Hepatocyte (in vitro differentiated cells): Measurements from ENCODE around the gene KLK2. TPM values are rescaled to one million over a fixed set of nuclear protein-coding genes. Genes with fewer than 3 reads are reported as not detected.

ENCODE experiments used
- DNase-seq: peaks from one replicate; pipeline ENCODE4 v3.0.0-alpha.2; 2016; ENCODE audit warnings: low spot score
- H2AFZ ChIP-seq: fragments of 200-600 bp; sonication (generic); 2 replicates; pipeline ENCODE4 v1.6.0; 2016; ENCODE audit warnings: antibody characterized with exemption, mild to moderate bottlenecking
- H3K27ac ChIP-seq: fragments of 200-600 bp; sonication (generic); 2 replicates; pipeline ENCODE4 v1.5.1; 2016; ENCODE audit warnings: mild to moderate bottlenecking
- H3K27me3 ChIP-seq: fragments of 200-600 bp; sonication (generic); 2 replicates; pipeline ENCODE4 v1.6.1; 2016
- H3K36me3 ChIP-seq: fragments of 200-600 bp; sonication (generic); replicated peaks from 2 replicates; pipeline ENCODE4 v1.5.1; 2016; ENCODE audit warnings: low read depth; ENCODE audit not compliant: insufficient read depth
- H3K4me1 ChIP-seq: fragments of 200-600 bp; sonication (generic); 2 replicates; pipeline ENCODE4 v1.5.1; 2016; ENCODE audit warnings: mild to moderate bottlenecking, moderate library complexity; ENCODE audit not compliant: insufficient read depth
- H3K4me2 ChIP-seq: fragments of 200-600 bp; sonication (generic); 2 replicates; pipeline ENCODE4 v1.6.0; 2016
- H3K4me3 ChIP-seq: fragments of 200-600 bp; sonication (generic); 2 replicates; pipeline ENCODE4 v1.5.1; 2016; ENCODE audit warnings: mild to moderate bottlenecking
- H3K79me2 ChIP-seq: fragments of 200-600 bp; sonication (generic); 2 replicates; pipeline ENCODE4 v1.6.0; 2017; ENCODE audit warnings: mild to moderate bottlenecking
- H3K9me2 ChIP-seq: fragments of 200-600 bp; sonication (generic); replicated peaks from 2 replicates; pipeline ENCODE4 v1.6.0; 2017; ENCODE audit warnings: mild to moderate bottlenecking; ENCODE audit not compliant: insufficient read depth
- H3K9me3 ChIP-seq: fragments of 200-600 bp; sonication (generic); 2 replicates; pipeline ENCODE4 v1.5.1; 2016; ENCODE audit warnings: low read depth, mild to moderate bottlenecking
- H4K20me1 ChIP-seq: fragments of 200-600 bp; sonication (generic); 2 replicates; pipeline ENCODE4 v1.6.0; 2016; ENCODE audit warnings: mild to moderate bottlenecking; ENCODE audit not compliant: insufficient read depth, poor library complexity, severe bottlenecking
- CTCF ChIP-seq: fragments of 200-600 bp; sonication (generic); IDR thresholded peaks from 2 replicates; pipeline ENCODE4 v1.5.1; 2016; ENCODE audit warnings: antibody characterized with exemption, mild to moderate bottlenecking; ENCODE audit not compliant: poor library complexity
- EZH2 ChIP-seq: fragments of 200-600 bp; sonication (generic); IDR thresholded peaks from 2 replicates; pipeline ENCODE4 v1.6.1; 2016; ENCODE audit warnings: antibody characterized with exemption, mild to moderate bottlenecking, borderline replicate concordance
- EZH2phosphoT487 ChIP-seq: fragments of 200-600 bp; sonication (generic); IDR thresholded peaks from one replicate; pipeline ENCODE4 v1.6.1; 2018; ENCODE audit warnings: antibody characterized with exemption, mild to moderate bottlenecking, low read depth, moderate library complexity; ENCODE audit not compliant: unreplicated experiment, severe bottlenecking
- WGBS: methylation state at CpG from one replicate; pipeline ENCODE4 v1.1.6; 2016; ENCODE audit warnings: low lambda C conversion rate; ENCODE audit errors: missing lambda C conversion rate; 5-methylcytosine and 5-hydroxymethylcytosine counted together
- polyA plus RNA-seq: library from polyadenylated mRNA; unstranded; fragments of >200 nt; fragmentation: Nextera tagmentation; extraction: Ambion mirVana; gene quantifications from 2 replicates; pipeline ENCODE4 v1.2.1, GENCODE V29; 2016
- total RNA-seq: library from RNA; depleted of rRNA; stranded (reverse); fragments of >200 nt; gene quantifications from 2 replicates; pipeline ENCODE4 v1.2.3, GENCODE V29; 2014

Gene KLK2
- total and polyA plus RNA-seq, 2 experiments from 2014 or later, result not detected

GRCh38 chr19:50899569-50899968 lies 26.3 kb downstream of the KLK2 start:
- TF ChIP-seq EZH2phosphoT487 (no peak), EZH2 (no peak), CTCF (no peak)
- Histone ChIP-seq H4K20me1 (no peaks in the 10 kb centered on the region), H3K9me3 (no peaks in the 10 kb centered on the region), H3K4me2 (no peak overlapping the region), H3K4me3 (no peak overlapping the region), H3K4me1 (no peaks in the 10 kb centered on the region), H3K9me2 (no peaks in the 10 kb centered on the region), H3K27ac (no peak overlapping the region), H3K36me3 (no peaks in the 10 kb centered on the region), H2AFZ (no peak overlapping the region), H3K79me2 (no peaks in the 10 kb centered on the region), H3K27me3 (peaks cover 11% of the 10 kb centered on the region)
- no peak for DNase-seq
- WGBS, result 94% methylated on average over 3 of the region's 3 CpGs

GRCh38 chr19:50902640-50903039 lies 29.4 kb downstream of the KLK2 start:
- Histone ChIP-seq H3K4me3 (no peak overlapping the region), H3K4me1 (no peaks in the 10 kb centered on the region), H3K27me3 (peaks cover 25% of the 10 kb centered on the region), H3K9me2 (no peaks in the 10 kb centered on the region), H2AFZ (no peak overlapping the region), H3K27ac (no peak overlapping the region), H4K20me1 (no peaks in the 10 kb centered on the region), H3K79me2 (no peaks in the 10 kb centered on the region), H3K4me2 (no peak overlapping the region), H3K36me3 (no peaks in the 10 kb centered on the region), H3K9me3 (no peaks in the 10 kb centered on the region)
- no peak for DNase-seq
- WGBS, result 69% methylated on average over 4 of the region's 4 CpGs
- TF ChIP-seq EZH2phosphoT487 (no peak), EZH2 (no peak), CTCF (no peak)

- Histone ChIP-seq H3K36me3 (no peaks in the 10 kb centered on the region), H3K9me2 (no peaks in the 10 kb centered on the region), H3K4me1 (no peaks in the 10 kb centered on the region), H3K4me3 (no peak overlapping the region), H3K4me2 (no peak overlapping the region), H3K27ac (no peak overlapping the region), H3K9me3 (no peaks in the 10 kb centered on the region), H2AFZ (no peak overlapping the region), H3K79me2 (no peaks in the 10 kb centered on the region), H3K27me3 (peaks cover 49% of the 10 kb centered on the region), H4K20me1 (no peaks in the 10 kb centered on the region)
- WGBS, result 14% methylated on average over 5 of the region's 5 CpGs
- TF ChIP-seq CTCF, result peak; percentile 36
- TF ChIP-seq EZH2phosphoT487, result no peak
- no peak for TF ChIP-seq EZH2
- DNase-seq, result peak; percentile 36
Observed at GRCh38 chr19:50906217-50906616, 33.0 kb downstream of the KLK2 start.

- H3K9me2 ChIP-seq, result no peaks in the 10 kb centered on the region
- H3K27ac ChIP-seq, result no peak overlapping the region
- TF ChIP-seq EZH2 (no peak), CTCF (no peak), EZH2phosphoT487 (no peak)
- H2AFZ ChIP-seq, result no peak overlapping the region
- H3K79me2 ChIP-seq, result no peaks in the 10 kb centered on the region
- H3K27me3 ChIP-seq, result peaks cover 69% of the 10 kb centered on the region
- 86% methylated on average over 22 of the region's 25 CpGs for WGBS
- no peaks in the 10 kb centered on the region for H3K9me3 ChIP-seq
- H3K4me3 ChIP-seq, result no peak overlapping the region
- H4K20me1 ChIP-seq, result no peaks in the 10 kb centered on the region
- no peak overlapping the region for H3K4me2 ChIP-seq
- DNase-seq, result no peak
- no peaks in the 10 kb centered on the region for H3K36me3 ChIP-seq
- H3K4me1 ChIP-seq, result no peaks in the 10 kb centered on the region
Observed at GRCh38 chr19:50908336-50908735, 35.1 kb downstream of the KLK2 start.
